T-cell (primary cell): ENCODE data around the gene TSPAN14. TPM values are rescaled to one million over a fixed set of nuclear protein-coding genes. Genes with fewer than 3 reads are reported as not detected.
A peak's percentile ranks its signal among the peaks of the same experiment; 100 is the strongest.

Experiments
- ATAC-seq, 4 experiments: fragments of 200-7000 bp in 3 of 4; fragments of 150-1000 bp in 1 of 4; cut with Tn5 transposase; replicated peaks in 1 of 4; 1 replicate in 3 of 4; 2 replicates in 1 of 4; pipeline ENCODE4 v1.10.0; 2021; ENCODE audit warnings: moderate library complexity in 3 of 4, mild to moderate bottlenecking in 2 of 4, moderate number of reproducible peaks in 1 of 4
- CTCF ChIA-PET, 2 donors: fragments of 300-600 bp; sonication (Branson Sonifier 250); formaldehyde crosslinking; loops; one replicate each; lab custom pipeline; 2022; ENCODE audit warnings: antibody characterized with exemption in 2 of 2; lab: Charles Lee
- POLR2A ChIA-PET, 2 donors: fragments of 300-600 bp; sonication (Branson Sonifier 250); formaldehyde crosslinking; loops; one replicate each; lab custom pipeline; 2022; ENCODE audit warnings: antibody characterized with exemption in 2 of 2; lab: Charles Lee
- DNase-seq, 35 experiments: peaks; one replicate each; pipeline versions ENCODE4 v3.0.0 to v3.0.0-alpha.2; 2013 to 2023
- H3K27ac ChIP-seq: one replicate; pipeline ENCODE4 v1.5.1; 2013; ENCODE audit warnings: low read length
- H3K27me3 ChIP-seq, 2 experiments: replicated peaks in 1 of 2; 1 replicate in 1 of 2; 2 replicates in 1 of 2; pipeline versions ENCODE4 v1.6.1 to v1.7.0; 2013; ENCODE audit warnings: low read length in 1 of 2, mixed read lengths in 1 of 2; ENCODE audit not compliant: control insufficient read depth in 2 of 2, insufficient read depth in 2 of 2; ENCODE audit errors: extremely low read depth in 1 of 2
- H3K36me3 ChIP-seq, 2 donors: 1 replicate in 1 of 2; 2 replicates in 1 of 2; pipeline versions ENCODE4 v1.6.1 to v1.7.0; 2013; ENCODE audit warnings: low read length in 1 of 2; ENCODE audit not compliant: control insufficient read depth in 2 of 2, insufficient read depth in 1 of 2; ENCODE audit errors: extremely low read depth in 1 of 2
- H3K4me1 ChIP-seq, 2 experiments: 1 replicate in 1 of 2; 2 replicates in 1 of 2; pipeline versions ENCODE4 v1.6.1 to v1.7.0; 2013; ENCODE audit warnings: low read length in 2 of 2, mixed read lengths in 1 of 2; ENCODE audit not compliant: insufficient read depth in 2 of 2, control insufficient read depth in 1 of 2; ENCODE audit errors: extremely low read depth in 1 of 2
- H3K4me3 ChIP-seq, 2 donors: 1 replicate in 1 of 2; 2 replicates in 1 of 2; pipeline versions ENCODE4 v1.5.1 to v1.7.0; 2013; ENCODE audit warnings: mild to moderate bottlenecking in 2 of 2, low read length in 1 of 2, moderate library complexity in 1 of 2; ENCODE audit not compliant: control insufficient read depth in 1 of 2; ENCODE audit errors: extremely low read depth in 1 of 2
- H3K9me3 ChIP-seq: 2 replicates; pipeline ENCODE4 v1.7.0; 2013
- H3K27ac Mint-ChIP-seq, 2 donors: one replicate each; pipeline ENCODE4 v1.8.0; 2020 to 2021; ENCODE audit warnings: mild to moderate bottlenecking in 2 of 2, mixed read lengths in 2 of 2
- H3K27me3 Mint-ChIP-seq, 2 donors: one replicate each; pipeline ENCODE4 v1.8.0; 2021 to 2022; ENCODE audit warnings: mixed read lengths in 2 of 2
- H3K36me3 Mint-ChIP-seq: one replicate; pipeline ENCODE4 v1.8.0; 2021; ENCODE audit warnings: mixed read lengths
- H3K4me1 Mint-ChIP-seq, 3 donors: one replicate each; pipeline ENCODE4 v1.8.0; 2020 to 2022; ENCODE audit warnings: mixed read lengths in 3 of 3, mild to moderate bottlenecking in 1 of 3
- H3K4me3 Mint-ChIP-seq, 3 donors: one replicate each; pipeline ENCODE4 v1.8.0; 2020 to 2022; ENCODE audit warnings: mild to moderate bottlenecking in 3 of 3, mixed read lengths in 3 of 3, moderate library complexity in 3 of 3
- H3K9me3 Mint-ChIP-seq, 3 donors: one replicate each; pipeline ENCODE4 v1.8.0; 2020 to 2022; ENCODE audit warnings: mixed read lengths in 3 of 3
- WGBS: methylation state at CpG from one replicate; pipeline ENCODE4 v1.1.5; 2013; ENCODE audit warnings: missing lambda C conversion rate; ENCODE audit not compliant: insufficient coverage; 5-methylcytosine and 5-hydroxymethylcytosine counted together
- total RNA-seq, 35 experiments: library from RNA in 6 of 35; stranded (reverse) in 6 of 35; fragments of 120-200 nt in 1 of 35; gene quantifications; one replicate each; pipeline versions ENCODE4 v1.2.1 to v1.2.4 and lab custom pipeline; 2013 to 2026

The TSPAN14 gene
- total RNA-seq, 5 donors from 2014 or later (not counting 1 experiment from before 2014, with no cell fraction given), result 130 to 204 (median 194) TPM

DNA sequence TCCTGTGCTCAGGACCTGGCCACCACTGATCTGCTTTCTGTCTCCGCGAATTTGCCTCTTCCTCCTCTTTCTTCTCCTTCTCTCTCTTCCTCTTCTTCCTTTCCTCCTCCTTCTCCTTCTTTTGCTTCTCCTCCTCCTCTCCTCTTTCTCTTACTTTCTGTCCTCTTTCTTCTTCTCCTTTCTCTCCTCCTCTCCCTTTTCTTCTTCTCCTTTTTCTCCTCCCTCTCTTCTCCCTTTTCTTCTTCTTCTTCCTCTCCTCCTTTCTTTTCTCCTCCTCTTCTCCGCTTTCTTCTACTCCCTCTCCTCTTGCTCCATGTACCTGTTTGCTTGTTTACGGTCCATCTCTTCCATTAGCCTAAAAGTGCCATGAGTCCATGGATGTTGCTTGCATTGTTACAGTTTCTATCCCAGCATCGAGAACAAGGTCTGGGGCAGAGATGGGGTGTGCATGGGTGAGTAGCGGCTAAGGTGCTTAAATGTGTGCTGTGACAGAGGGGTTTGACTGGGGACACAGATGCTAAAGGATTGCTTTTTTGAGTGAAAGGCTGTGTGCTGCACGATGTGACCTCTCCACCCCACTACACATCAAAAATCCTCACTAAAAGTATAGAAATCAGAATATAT, 91.3 kb downstream of the TSPAN14 start:
- no peak overlapping the region for H3K4me3 Mint-ChIP-seq

DNA sequence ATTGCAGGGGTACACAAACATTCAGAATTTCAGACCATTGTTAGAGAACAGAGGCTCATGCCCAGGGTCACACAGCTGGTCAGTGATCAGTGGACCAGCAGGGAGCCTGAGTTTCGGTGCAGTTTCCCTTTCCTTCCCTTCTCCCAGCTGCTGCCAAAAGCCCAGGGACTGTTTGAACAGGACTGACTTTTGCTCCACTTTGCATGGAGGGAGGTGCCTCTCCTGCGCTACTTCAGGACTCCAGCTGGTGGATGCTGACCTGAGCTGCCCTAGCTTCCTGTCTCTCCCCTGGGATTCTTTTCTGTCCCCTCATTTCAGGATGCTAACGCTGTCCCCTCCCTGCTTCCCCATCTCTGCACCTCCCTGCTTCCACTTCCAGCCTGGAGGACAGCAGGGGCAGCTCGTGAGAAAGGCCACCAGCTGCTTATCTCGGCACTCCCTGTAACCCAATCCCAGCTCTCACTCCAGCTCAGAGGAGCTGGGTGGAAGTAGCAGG, 98.1 kb downstream of the TSPAN14 start:
- no peak overlapping the region for H3K27ac ChIP-seq
- H3K9me3 ChIP-seq, result no peaks in the 10 kb centered on the region
- DNase-seq (no peak), ATAC-seq (no peak)
- CTCF ChIA-PET, result no interaction called here
- Mint-ChIP-seq H3K4me3 (no peak overlapping the region), H3K4me1 (peaks cover 0 to 9% (median 3%) of the 10 kb centered on the region in 3 donors), H3K27me3 (peaks cover 5 to 14% of the 10 kb centered on the region in 2 donors), H3K36me3 (no peaks in the 10 kb centered on the region), H3K9me3 (no peaks in the 10 kb centered on the region), H3K27ac (no peak overlapping the region)
- POLR2A ChIA-PET, result no interaction called here
- H3K27me3 ChIP-seq, result peaks cover 0 to 18% of the 10 kb centered on the region in 2 experiments
- no peaks in the 10 kb centered on the region for H3K4me1 ChIP-seq
- WGBS, result 100% methylated on average over 1 of the region's 5 CpGs
- H3K4me3 ChIP-seq, result no peak overlapping the region
- no peaks in the 10 kb centered on the region for H3K36me3 ChIP-seq

More for the DNA sequence above, 91.3 kb downstream of the TSPAN14 start:
- no peak for ATAC-seq
- no peak for DNase-seq
- Mint-ChIP-seq H3K4me1 (peaks cover 4 to 10% (median 10%) of the 10 kb centered on the region in 3 donors), H3K9me3 (no peaks in the 10 kb centered on the region), H3K36me3 (no peaks in the 10 kb centered on the region), H3K27me3 (peaks cover 0 to 5% of the 10 kb centered on the region in 2 donors), H3K27ac (no peak overlapping the region)
- no peaks in the 10 kb centered on the region for H3K4me1 ChIP-seq
- no peak overlapping the region for H3K4me3 ChIP-seq
- H3K27me3 ChIP-seq, result peaks cover 0 to 13% of the 10 kb centered on the region in 2 experiments
- CTCF ChIA-PET, result no interaction called here
- H3K27ac ChIP-seq, result no peak overlapping the region
- WGBS, result 100% methylated on average over 3 of the region's 7 CpGs
- POLR2A ChIA-PET, result no interaction called here
- no peaks in the 10 kb centered on the region for H3K9me3 ChIP-seq
- no peaks in the 10 kb centered on the region for H3K36me3 ChIP-seq

DNA sequence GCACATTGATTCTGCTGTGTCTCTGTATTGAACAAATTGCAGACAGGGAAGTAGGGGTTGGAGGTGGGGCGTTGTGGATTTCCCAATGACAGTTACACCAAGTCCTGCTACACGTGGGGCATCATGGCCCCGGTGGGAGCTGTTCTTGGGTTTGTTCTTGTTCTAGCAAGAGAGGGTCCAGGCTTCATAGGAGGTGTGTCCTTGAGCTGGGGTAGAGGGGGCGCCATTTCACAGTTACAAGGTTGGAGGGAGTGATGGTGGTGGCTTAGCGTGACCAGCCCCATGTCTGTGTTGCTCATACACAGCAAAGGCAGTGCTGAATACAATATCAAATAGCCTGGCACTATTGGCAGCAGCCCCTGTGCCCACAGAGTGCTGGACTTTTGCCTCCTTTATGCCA, 99.3 kb downstream of the TSPAN14 start:
- Histone ChIP-seq H3K4me1 (no peaks in the 10 kb centered on the region), H3K36me3 (no peaks in the 10 kb centered on the region), H3K9me3 (no peaks in the 10 kb centered on the region), H3K27ac (no peak overlapping the region), H3K27me3 (peaks cover 0 to 18% of the 10 kb centered on the region in 2 experiments), H3K4me3 (no peak overlapping the region)
- DNase-seq (no peak), ATAC-seq (no peak)
- H3K27ac Mint-ChIP-seq, result peak overlapping the region in 1 of 2 donors; percentile 48
- peaks cover 5 to 14% of the 10 kb centered on the region in 2 donors for H3K27me3 Mint-ChIP-seq
- POLR2A ChIA-PET, result no interaction called here
- peaks cover 0 to 9% (median 3%) of the 10 kb centered on the region in 3 donors for H3K4me1 Mint-ChIP-seq
- WGBS, result 66% methylated on average over 5 of the region's 5 CpGs
- H3K36me3 Mint-ChIP-seq, result no peaks in the 10 kb centered on the region
- H3K9me3 Mint-ChIP-seq, result no peaks in the 10 kb centered on the region
- CTCF ChIA-PET, result interaction anchor here in 1 of 2 donors (1.0 kb wide), 1 partner anchor 48 kb away, joined by 3 read pairs; no protein-coding TSS in a partner anchor
- H3K4me3 Mint-ChIP-seq, result no peak overlapping the region

DNA sequence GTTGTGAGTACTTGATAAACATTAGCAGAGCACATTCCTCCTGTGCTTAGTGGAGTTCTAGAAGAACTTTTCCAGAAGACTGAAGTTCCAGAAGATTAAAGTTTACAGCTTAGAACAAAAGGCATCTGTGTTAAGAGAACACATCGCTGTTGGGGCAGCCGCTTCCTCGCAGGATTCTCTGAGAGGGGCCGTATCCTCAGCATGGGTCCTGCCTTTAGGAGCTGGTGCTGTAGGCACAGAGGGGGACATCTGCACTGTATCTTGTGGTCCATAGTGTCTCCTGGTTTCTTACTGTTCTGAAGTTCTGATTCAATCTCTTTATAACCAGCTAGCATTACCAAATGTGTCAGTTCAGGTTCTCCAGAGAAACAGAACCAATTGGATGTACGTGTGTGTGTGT, 99.9 kb downstream of the TSPAN14 start:
- POLR2A ChIA-PET, result no interaction called here

DNA sequence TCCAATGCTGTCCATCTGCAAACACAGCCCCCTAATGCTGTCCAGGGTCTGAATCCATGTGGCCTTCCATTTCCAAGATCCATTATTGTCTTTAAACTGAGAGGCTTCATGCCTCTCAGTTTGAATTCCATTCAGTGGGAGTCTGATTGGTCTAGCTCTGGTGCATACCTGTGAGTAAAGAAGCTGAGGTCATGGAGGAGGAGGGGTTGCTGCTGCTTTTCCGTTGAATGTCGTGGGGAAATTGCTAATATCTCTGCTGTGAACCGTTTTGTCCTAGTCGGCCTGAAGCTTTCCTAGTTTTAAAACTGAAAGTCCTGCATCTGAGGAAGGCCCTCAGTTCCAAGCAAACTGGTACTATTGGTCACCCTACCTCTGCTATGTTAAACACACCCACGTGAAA, 101.3 kb downstream of the TSPAN14 start:
- CTCF ChIA-PET, result interaction anchor here in 1 of 2 donors (0.5 to 1.4 kb wide), 2 partner anchors 11 to 48 kb away, joined by 3 read pairs; no protein-coding TSS in a partner anchor
- Mint-ChIP-seq H3K4me1 (peaks cover 0 to 9% (median 3%) of the 10 kb centered on the region in 3 donors), H3K27me3 (peaks cover 5 to 9% of the 10 kb centered on the region in 2 donors), H3K4me3 (no peak overlapping the region), H3K27ac (no peak overlapping the region), H3K9me3 (no peaks in the 10 kb centered on the region), H3K36me3 (no peaks in the 10 kb centered on the region)
- ATAC-seq (no peak), DNase-seq (no peak)
- no peak overlapping the region for H3K4me3 ChIP-seq
- H3K27me3 ChIP-seq, result peaks cover 0 to 10% of the 10 kb centered on the region in 2 experiments
- no peak overlapping the region for H3K27ac ChIP-seq
- POLR2A ChIA-PET, result no interaction called here
- H3K36me3 ChIP-seq, result no peaks in the 10 kb centered on the region
- H3K9me3 ChIP-seq, result no peaks in the 10 kb centered on the region
- 60% methylated on average over 1 of the region's 5 CpGs for WGBS
- H3K4me1 ChIP-seq, result no peaks in the 10 kb centered on the region

More for the DNA sequence above, 99.9 kb downstream of the TSPAN14 start:
- H3K27me3 ChIP-seq, result peaks cover 0 to 16% of the 10 kb centered on the region in 2 experiments
- Mint-ChIP-seq H3K4me1 (peaks cover 0 to 9% (median 3%) of the 10 kb centered on the region in 3 donors), H3K27me3 (peaks cover 5 to 9% of the 10 kb centered on the region in 2 donors), H3K4me3 (no peak overlapping the region), H3K27ac (no peak overlapping the region), H3K9me3 (no peaks in the 10 kb centered on the region), H3K36me3 (no peaks in the 10 kb centered on the region)
- H3K27ac ChIP-seq, result no peak overlapping the region
- no peak for DNase-seq
- CTCF ChIA-PET, result interaction anchor here in 1 of 2 donors (1.0 kb wide), 1 partner anchor 48 kb away, joined by 3 read pairs; no protein-coding TSS in a partner anchor
- no peaks in the 10 kb centered on the region for H3K4me1 ChIP-seq
- no peak for ATAC-seq
- WGBS, result 90% methylated on average over 2 of the region's 5 CpGs
- H3K9me3 ChIP-seq, result no peaks in the 10 kb centered on the region
- no peak overlapping the region for H3K4me3 ChIP-seq
- no peaks in the 10 kb centered on the region for H3K36me3 ChIP-seq

DNA sequence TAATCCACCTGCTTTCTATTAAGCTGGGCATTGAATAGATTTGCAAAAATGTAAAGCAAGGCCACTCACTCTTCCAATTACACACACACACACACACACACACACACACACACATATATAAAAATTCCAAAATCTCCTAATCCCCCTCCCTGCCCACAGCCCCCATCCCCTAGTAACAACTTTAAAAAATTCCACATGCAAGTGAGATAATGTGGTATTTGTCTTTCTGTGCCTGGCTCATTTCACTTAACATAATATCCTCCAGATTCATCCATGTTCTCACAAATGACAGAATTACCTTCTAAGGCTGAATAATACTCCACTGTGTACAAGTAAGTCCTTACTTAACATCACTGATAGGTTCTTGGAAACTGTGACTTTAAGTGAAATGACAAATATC, 107.8 kb downstream of the TSPAN14 start:
- H3K4me1 Mint-ChIP-seq, result no peaks in the 10 kb centered on the region
- no peak overlapping the region for H3K27ac ChIP-seq
- no peaks in the 10 kb centered on the region for H3K9me3 ChIP-seq
- no peak overlapping the region for H3K4me3 ChIP-seq
- no peaks in the 10 kb centered on the region for H3K36me3 Mint-ChIP-seq
- H3K27me3 Mint-ChIP-seq, result peaks cover 0 to 4% of the 10 kb centered on the region in 2 donors
- H3K27me3 ChIP-seq, result peaks cover 0 to 8% of the 10 kb centered on the region in 2 experiments
- H3K4me3 Mint-ChIP-seq, result no peak overlapping the region
- no peak overlapping the region for H3K27ac Mint-ChIP-seq
- ChIA-PET POLR2A (no interaction called here), CTCF (no interaction called here)
- DNase-seq (no peak), ATAC-seq (no peak)
- no peaks in the 10 kb centered on the region for H3K9me3 Mint-ChIP-seq
- no peaks in the 10 kb centered on the region for H3K4me1 ChIP-seq
- no peaks in the 10 kb centered on the region for H3K36me3 ChIP-seq
